HG03558 (cell line): ENCODE data around the gene S100A7A.
"Not testable (repeated sequence)": the region's sequence is repeated elsewhere in the genome, so short reads cannot be mapped to it uniquely, and the experiment has no call there.

ENCODE experiments used
- ATAC-seq: cut with Tn5 transposase; IDR thresholded peaks from one replicate; pipeline ENCODE4 v1.9.1; 2021; ENCODE audit warnings: moderate number of reproducible peaks; ENCODE audit not compliant: unreplicated experiment; ENCODE audit errors: extremely low read depth

S100A7A gene

DNA sequence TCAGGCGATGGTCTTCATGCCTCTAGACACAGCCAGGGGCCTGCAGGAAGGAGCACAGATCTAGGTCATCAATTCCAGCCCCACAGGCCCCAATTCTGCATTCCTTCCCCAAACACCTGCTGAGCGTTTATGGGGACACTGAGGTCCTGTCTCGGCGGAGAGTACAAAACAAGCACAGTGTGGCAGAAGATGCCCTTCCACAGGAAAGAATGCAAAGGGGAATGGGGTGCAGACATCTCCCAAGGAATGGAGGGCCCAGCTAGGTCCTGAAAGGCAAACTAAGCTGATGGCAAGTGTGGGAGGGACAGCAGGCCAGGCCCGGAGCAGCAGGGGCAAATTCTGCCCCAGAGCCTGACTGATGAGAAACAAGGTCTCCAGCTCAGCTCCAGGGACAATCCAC lies 21.9 kb upstream of the S100A7A start:
- no peak for ATAC-seq

GRCh38 chr1:153395136-153395685 lies 21.1 kb upstream of the S100A7A start:
- no peak for ATAC-seq

- no peak for ATAC-seq
These were observed 20.5 kb upstream of the S100A7A start for GRCh38 chr1:153395776-153396175.

DNA sequence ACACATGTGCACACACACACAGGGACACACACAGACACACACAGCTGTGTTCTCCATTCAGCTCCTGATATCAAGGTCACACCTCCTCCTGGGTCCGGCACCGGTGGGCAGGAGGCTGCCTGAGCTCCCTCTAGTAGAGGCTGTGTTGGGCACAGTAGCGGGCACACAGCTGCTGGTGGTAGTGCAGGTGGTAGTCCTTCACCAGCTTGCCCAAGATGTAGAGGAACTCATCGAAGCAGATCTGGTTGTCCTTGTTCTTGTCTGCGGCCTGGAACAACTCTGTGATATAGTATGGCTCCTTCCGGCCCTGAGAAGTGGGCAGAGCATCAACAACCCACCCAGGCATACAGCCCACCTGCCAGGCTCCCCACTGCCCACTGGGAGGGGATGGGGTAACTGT lies 19.9 kb upstream of the S100A7A start:
- no peak for ATAC-seq

DNA sequence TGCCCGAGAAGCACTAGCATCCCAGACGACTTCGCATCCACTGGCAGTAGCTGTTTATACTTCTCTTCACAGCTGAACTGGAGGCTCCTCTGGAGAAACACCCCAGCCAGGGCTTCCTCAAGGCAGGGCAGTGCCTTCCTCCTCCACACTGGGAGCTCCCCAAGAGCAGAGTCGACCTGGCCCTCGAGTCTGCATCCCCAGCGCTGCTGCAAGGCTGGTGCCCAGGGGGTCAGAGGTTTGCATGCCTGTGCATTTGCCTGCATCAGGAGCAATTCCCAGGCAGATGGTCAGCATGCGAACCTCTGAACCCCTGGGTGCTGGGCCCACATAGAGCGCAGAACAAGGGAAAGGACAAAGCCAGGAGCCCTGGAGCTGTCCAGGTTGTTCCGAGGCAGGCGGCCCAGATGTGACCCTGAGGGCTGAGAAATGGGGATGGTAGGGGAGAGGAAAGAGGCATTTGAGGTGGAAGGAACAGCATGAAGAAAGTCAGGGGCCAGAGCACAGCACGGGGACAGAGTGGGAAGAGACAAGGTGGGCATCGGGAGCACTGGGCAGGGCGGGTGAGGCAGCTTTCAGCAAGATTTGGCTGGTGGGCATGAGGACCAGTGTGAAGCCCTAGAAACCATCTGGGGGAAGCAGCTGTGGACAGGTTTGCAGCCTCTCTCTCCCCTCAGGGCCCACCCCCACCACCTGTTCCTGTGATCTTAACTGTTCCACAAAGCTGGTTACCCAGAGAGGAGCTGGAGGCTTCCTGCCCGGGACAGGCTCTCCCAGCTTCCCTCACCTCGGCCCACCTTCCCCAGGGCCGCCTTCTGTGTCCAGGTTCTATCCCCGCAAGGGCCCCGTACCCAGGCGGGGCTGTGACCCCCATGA lies 19.0 kb upstream of the S100A7A start:
- ATAC-seq: no peak

- ATAC-seq: no peak
These were observed 18.2 kb upstream of the S100A7A start for GRCh38 chr1:153397924-153398651.

- no peak for ATAC-seq
These were observed 16.8 kb upstream of the S100A7A start for GRCh38 chr1:153399401-153400055.

DNA sequence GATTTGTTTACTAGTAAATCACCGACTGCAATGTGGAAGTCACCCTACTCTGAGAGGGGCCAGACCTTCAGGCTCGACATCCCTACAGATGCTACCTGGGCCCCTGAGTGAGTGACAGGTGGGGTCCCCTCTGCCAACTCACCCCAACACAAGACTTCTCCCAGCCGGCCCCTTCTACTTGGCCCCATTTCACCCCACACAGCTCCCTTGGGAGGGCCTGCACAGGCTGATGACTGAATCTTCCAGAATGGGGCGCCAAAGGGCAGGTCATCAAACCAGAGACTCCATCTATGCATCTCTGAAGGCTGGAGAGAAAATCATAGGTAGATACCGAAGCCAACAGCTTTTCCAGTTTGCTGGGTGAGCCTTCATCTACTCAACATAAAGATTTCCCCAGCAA lies 16.1 kb upstream of the S100A7A start:
- no peak for ATAC-seq

DNA sequence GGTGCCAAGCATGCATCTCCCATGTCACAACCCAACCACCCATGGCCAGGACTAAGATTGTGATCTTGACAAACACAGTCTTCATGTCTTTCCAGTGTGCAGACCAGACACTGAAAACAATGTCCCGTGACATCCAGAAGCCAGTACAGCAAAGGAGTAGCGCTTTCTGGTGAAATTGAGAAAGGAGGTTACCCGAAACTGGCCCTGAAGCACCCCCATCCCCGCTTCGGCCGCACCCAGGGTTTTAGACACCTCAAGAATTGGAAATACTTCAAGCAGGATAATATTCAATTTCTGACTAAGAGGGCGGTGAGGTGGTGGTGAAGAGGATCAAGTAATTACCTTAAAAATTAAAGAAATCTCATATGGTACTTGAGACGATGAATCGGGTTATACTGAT lies 14.9 kb upstream of the S100A7A start:
- ATAC-seq: no peak

DNA sequence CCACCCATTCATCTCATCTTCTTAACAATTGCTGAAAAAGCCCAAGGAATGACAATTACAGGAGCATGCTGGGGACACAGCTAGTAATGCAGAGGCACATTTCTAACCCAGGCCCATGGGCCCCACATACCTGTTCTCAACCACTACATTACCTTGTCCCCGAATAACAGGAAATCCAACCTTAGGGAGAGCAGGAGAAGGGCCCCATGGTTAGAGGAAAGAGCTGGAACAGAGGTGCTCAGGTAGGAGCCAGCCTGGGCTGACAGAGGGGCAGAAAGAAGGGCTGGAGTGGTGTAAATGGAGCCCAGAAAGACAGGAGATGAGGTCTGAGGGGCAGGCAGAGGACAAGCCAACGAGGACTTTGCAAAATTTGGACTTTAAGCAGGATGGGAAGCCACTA lies 14.1 kb upstream of the S100A7A start:
- no peak for ATAC-seq

DNA sequence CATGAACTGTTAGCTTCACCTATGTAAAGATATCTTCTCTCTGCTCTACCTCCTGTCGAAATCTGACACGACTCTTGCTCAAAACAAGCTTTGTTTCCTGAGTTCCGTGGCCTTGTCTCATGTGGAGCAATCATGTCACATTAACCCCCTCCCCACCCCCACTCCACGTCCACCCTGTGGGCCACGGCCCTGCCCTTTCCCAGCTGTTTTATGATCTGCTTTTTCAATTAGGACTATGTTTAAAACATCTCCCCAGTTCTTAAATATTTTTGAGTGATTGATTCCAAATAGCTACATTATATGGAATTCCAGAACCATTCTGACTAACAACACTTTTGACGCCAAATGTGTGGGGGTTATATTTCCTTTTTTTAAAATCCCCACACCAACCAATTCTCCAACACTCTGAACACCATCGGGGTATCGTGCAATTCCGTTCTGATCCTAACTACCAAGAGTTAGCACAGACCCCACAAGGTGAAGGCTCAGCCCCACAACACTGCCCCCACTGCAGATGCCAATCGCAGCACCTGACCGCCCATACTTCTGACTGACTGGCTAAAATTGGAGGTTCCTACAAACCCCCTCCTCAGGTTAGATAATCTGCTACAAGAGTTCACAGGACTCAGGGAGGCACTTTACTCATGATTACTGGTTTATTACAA lies 12.8 kb upstream of the S100A7A start:
- ATAC-seq: no peak

DNA sequence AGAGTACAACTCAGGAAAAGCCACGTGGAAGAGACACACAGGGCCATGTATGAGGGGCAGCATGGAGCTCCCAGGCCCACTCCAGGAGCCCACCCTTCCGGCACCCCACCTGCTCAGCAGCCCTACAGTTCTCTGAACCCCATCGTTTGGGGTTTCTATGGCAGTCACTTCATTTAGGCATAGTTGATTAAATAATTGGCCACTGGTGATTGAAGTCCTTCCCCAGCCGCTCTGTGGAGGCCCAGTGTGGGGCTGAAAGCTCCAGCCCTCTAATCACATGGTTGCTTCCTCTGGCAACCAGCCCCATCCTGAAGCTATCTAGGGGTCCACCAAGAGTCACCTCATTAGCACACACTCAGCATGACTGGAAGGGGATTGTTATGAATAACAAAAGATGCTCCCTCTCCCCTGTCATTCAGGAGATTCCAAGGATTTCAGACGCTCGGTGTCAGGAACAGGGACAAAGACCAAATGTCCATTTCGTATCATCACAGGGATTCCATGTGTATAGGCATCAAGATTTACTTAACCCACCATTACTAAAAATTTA lies 12.2 kb upstream of the S100A7A start:
- ATAC-seq: no peak

DNA sequence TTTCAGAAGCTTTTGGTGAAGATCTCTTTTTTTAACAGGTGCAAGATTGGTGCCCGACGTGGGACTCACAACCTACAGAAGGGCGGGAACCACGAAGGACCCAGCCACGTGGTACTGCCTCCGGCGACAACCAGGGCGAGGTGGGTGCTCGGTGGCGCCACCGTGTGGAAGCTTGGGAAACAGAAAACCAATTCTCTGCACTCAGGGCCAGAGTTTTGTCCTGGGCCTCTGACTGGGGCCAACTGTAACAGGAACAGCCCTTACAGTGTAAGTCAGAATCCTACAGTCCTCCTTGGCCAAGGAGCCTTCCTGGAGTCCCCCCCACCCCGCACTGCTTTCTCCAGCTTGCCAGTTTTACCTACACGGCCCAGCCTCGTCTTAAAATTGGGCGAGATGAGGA lies 11.6 kb upstream of the S100A7A start:
- no peak for ATAC-seq

- not testable (repeated sequence) for ATAC-seq
These were observed 10.3 kb upstream of the S100A7A start for GRCh38 chr1:153405825-153406599.

- not testable (repeated sequence) for ATAC-seq
These were observed 9.0 kb upstream of the S100A7A start for GRCh38 chr1:153407274-153407673.

DNA sequence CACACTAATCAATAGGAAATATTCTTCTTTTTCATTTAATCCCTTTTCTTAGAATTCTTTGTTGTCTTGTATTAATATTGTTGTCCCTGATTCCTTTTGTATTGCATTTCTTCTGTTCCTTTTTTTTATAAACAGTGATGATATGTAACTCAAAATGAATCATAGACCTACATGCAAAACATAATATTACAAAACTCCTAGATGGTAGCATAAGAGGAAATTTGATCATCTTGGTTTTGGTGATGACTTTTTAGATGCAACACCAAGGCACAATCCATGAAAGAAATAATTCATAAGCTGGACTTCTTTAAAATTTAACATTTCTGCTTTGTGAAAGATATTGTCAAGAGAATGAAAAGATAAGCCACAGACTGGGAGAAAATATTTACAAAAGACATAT lies 2.4 kb upstream of the S100A7A start:
- ATAC-seq: not testable (repeated sequence)

DNA sequence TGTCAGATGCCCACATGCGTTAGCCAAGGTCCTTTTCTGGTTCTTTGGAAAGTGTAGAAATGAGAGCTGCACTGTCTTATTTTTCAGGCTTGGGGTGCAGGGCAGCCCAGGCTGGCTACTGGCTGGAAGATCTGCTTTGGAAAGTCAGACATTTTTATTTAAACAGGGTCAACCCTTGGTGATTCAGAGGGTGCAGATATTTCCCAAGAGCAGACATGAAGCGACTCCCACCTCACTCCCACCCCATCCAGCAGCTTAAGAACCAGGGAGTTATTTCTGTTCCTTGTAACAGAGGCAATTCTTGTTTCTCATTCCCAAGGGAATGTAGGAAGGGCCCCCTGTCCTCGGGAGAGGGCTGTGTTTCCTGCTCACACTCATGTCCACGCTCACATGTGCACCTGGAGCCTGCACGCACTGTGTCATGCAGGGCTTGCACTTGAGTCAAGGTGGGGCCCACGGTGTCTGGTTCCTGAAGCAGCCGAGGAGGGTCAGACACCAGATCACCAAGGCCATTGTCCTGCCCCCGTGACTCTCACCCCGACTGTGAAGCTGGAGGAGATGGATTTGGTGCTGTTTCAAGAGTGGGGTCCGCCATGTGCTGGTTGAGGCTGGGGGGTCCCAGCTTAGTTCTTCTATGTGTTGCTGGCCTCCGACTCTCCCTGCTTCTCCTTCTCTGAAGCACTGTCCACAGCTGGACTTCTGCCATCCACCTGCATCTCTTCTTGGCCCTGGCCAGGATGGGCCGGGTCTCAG lies 992 bp downstream of the S100A7A start:
- ATAC-seq: no peak

GRCh38 chr1:153418758-153419435 lies 2.6 kb downstream of the S100A7A start:
- ATAC-seq: not testable (repeated sequence)
